GM21360 (cell line): Measurements from ENCODE around the gene KDM4B.

Source experiments
- ATAC-seq: cut with Tn5 transposase; IDR thresholded peaks from one replicate; pipeline ENCODE4 v1.9.1; 2021; ENCODE audit warnings: mild to moderate bottlenecking, moderate library complexity; ENCODE audit not compliant: unreplicated experiment

Gene KDM4B

DNA sequence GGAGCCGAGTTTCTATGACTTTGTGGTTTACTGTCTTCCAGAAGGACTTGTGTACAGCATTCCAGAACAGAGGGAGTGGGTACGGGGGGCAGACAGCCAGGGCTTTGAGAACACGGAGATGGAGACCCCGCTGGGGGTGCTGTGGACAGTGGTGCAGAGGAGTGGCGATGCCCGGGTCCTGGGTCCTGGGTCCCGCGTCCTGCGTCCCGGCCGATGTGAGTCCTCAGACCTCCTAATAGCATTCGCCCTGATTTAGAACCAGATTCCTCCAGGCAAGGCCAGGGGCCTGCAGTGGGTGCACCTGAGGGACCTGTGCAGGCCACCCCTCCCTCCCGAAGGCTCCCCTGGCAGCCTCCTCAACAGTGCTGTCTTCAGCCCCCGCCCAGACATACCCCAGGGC, 97.9 kb downstream of the KDM4B start:
- ATAC-seq = no peak

- ATAC-seq = no peak
Observed at GRCh38 chr19:5067678-5068077, 98.8 kb downstream of the KDM4B start.

GRCh38 chr19:5068233-5069072, 99.5 kb downstream of the KDM4B start:
- no peak for ATAC-seq

DNA sequence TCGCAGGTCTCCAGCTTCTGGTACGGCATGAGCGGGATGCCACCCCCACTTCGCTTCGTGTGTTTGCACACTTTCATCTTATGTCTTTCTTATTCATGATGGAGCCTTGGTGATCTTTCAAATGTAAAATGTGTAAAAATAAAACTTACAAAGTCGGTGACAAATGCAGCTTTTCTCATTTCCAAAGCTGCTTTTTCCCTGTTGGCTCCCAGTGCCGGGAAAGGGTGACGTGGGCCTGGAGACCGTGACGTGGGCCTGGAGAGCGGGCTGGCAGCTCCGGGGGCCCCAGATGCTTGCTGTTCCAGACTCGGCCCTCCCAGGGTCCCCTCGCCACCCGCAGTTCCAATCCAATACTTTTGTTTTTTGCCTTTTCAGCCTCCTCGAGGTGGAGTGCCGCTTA, 101.4 kb downstream of the KDM4B start:
- no peak for ATAC-seq

DNA sequence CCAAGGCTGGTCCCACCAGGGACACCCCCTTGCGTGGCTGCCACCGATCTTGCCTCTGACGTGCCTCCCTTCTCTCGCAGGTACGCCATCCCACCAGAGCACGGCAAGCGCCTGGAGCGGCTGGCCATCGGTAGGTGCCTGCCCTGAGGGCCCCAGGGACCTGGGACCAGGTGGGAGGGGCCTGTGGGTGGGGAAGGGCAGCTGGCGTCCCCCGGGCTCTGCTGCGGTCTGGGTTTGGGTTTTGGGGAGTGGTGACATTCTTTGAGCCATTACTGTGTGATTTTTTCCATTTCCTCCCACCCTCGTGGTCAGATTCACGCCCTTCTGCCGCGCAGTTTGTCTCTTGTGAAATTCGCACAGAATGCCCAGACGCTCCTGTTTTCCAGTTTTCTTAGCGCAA, 102.0 kb downstream of the KDM4B start:
- no peak for ATAC-seq

DNA sequence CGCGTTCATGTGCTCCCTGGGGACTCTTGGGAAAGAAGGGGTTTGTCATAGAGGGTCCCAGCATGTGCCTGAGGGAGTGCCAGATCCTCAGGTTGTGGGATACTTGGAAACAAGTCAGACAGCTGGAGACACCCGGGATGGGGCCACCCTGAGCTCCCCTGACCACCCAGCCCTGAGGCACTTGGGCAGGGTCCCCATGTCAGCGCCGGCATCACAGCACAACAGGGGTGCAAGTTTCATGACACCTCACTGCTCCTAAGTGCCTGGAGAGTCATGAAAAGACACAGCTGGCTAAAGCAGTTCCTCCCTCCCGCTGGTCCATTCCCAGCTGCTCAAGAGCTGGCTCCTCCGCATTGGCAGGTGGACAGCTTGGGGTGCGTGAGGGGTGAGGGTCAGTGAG, 102.7 kb downstream of the KDM4B start:
- no peak for ATAC-seq

GRCh38 chr19:5072115-5072514, 103.2 kb downstream of the KDM4B start:
- ATAC-seq = no peak

GRCh38 chr19:5073153-5073844, 104.4 kb downstream of the KDM4B start:
- no peak for ATAC-seq

- no peak for ATAC-seq
Observed at GRCh38 chr19:5074407-5074806, 105.5 kb downstream of the KDM4B start.

GRCh38 chr19:5074830-5075394, 106.0 kb downstream of the KDM4B start:
- no peak for ATAC-seq

DNA sequence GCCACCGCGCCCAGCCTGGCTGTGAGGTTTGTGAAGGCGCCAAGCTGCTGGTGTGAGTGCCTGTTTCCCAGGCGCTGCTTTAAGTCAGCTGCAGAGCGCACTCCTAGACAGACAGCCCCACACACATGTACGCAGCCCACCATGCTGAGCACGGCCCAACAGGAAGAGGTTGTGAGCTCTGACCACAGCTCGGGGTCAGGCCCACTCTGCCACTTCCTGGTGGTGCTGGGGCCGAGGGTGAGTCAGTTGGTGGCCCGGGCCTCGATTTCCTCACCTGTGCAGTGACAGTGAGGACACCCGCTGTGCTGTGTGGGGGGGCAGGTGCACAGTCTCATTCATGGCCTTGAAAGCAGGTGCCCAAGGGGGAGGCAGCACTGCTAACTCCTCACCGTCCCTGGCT, 106.7 kb downstream of the KDM4B start:
- no peak for ATAC-seq

DNA sequence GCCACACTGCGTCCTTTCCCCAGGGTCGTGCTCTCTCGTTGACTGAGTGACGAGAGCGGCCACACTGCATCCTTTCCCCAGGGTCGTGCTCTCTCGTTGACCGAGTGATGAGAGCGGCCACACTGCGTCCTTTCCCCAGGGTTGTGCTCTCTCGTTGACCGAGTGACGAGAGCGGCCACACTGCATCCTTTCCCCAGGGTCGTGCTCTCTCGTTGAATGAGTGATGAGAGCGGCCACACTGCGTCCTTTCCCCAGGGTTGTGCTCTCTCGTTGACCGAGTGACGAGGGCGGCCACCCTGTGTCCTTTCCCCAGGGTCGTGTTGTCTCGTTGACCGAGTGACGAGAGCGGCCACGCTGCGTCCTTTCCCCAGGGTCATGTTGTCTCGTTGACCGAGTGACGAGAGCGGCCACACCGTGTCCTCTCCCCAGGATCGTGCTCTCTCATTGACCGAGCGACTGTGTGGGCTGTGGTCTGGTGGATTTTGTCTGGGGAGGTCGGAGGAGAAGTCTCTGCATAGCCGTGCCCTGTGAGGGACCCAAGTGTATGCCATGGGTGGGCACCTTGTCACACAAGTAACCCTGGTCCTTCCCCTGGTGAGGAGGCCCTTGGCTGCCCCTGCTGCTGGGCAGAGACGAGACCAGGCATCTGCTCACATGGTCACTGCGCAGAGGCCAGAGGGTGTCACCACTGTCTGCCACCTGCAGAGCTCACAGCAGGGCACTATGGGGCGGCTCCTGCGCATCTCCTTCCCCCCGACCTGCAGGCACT, 107.7 kb downstream of the KDM4B start:
- ATAC-seq = no peak

- no peak for ATAC-seq
Observed at GRCh38 chr19:5077209-5077515, 108.2 kb downstream of the KDM4B start.

DNA sequence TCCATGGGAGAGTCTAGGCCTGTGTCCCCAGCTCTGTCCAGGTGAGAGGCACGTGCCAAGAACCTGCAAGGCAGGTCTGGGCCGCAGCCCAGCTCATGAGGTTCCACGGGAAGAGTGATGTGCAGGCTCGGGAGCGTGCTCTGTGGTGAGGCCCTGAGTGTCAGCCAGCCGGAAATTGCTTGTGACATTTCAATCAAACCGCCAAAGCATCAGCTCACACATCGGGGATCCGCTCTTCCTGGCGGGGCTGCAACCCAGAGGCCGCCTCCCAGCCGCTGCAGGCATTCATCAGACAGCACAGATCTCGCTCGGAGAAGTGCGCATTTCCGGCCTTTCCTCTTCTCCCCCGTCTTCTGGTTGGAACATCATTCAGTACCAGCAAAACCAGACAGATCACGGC, 109.3 kb downstream of the KDM4B start:
- ATAC-seq = no peak

DNA sequence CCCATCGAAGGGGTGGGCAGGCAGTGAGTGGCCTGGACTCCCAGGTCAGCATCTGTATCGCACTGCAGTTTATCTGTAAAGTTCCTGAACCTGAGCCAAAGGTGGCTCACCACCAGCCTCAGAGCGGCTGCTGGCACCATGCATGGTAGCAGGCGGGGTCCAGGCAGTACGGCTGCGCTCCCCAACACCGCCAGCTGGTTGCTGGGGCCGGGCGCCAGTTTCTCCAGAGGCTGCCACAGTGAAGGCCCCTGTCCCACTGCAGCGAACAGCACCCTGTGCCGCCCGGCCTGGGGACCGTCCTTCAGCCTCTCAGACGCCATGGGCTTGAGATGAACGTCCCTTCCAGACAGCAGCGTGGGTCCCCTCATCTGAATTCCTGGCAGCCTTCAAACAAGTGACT, 109.8 kb downstream of the KDM4B start:
- ATAC-seq = no peak

DNA sequence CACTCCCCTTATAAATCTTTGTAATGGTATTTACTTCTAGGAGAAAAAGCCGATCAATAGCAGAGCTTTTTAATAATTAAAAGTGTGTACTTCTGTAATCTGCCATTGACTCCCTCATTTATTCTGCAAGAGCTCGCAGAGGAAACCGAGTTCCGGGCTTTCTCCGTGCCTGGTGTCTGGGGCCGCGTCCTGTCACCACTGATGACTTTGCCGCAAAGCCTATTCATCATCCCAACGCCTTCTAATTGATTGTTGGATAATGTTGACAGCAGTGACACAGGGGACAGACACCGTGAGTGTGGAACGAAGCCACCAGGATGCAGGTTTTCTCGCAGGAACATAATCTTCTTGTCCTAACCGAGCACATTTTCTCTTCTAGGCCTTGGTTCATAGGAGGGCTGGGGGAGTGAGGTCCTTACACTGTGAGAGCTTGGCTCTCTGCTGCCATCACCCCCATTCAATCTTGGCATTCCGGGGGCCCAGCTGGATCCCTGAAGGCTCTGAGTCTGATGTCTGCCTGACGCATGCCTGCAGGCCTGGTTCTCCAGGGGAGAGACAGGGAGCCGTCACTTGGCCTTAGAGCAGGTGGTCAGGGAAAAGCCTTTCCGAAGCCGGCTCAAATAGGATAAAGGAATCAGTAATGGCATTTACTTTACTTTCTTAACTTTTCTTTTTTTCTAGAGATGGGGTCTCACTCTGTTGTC, 110.3 kb downstream of the KDM4B start:
- ATAC-seq = no peak

- ATAC-seq = no peak
Observed at GRCh38 chr19:5080030-5080654, 111.2 kb downstream of the KDM4B start.

DNA sequence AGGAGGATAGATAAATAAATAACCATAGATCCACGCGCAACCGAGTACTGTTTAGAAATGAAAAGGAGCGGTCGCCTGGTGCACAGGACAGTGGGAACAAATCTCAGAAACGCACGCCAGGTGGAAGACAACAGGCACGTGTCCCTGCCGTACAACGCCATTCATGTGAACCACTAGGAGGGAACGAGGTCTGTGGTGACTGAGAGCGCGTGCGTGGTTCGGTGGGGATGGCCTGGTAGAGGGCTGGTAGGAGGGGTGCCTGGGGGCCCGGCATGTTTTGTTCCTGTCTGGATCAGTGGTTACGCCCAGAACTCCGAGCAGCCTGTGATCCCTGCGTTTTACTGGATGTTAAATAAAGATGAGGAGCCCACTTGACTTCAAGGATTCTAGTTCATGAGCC, 111.9 kb downstream of the KDM4B start:
- ATAC-seq = no peak

- no peak for ATAC-seq
Observed at GRCh38 chr19:5081443-5082161, 112.7 kb downstream of the KDM4B start.

- ATAC-seq = no peak
Observed at GRCh38 chr19:5083547-5083965, 114.6 kb downstream of the KDM4B start.
